ENCODE measurements around the gene APLP1.

APLP1 gene

DNA sequence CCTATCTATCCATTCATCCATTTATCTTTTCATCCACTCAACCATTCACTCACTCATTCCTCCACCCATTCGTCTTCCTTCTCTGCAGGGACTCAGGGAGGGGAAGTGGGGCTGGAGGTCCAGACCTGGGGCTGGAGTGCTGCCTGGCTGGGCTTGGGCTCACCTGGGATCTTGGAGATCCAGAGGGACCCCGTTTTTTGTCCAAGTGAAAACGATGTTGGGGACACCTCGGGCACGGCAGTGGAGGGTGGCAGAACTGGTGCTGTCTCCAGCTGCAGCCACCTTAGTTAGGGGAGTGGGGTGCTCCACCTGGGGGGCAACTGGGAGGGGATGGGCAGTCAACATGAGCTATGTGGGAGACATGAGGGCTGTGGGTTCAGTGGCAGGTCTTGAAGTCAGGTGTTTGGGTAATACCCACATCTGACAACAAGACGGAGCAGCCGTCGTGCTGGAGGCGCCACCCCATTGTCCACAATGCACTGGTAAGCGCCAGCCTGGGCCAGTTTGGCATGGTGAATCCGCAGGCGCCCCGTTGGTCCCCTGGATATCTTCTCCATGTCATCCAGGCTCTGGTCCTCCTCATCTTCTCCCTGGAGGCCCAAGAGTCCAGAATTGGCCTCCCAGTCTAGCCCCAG, 26.3 kb upstream of the APLP1 start:
- no peak overlapping the region for H3K4me3 ChIP-seq (ENCODE audit: low read depth, low read length)
- no peak for DNase-seq (ENCODE audit: low read depth)
- TF ChIP-seq CTCF (conservative IDR thresholded peaks at IDR 0.05; ENCODE audit: low read depth, low read length): no peak

GRCh38 chr19:35842666-35843272, 25.6 kb upstream of the APLP1 start:
- no peak overlapping the region for H3K4me3 ChIP-seq (ENCODE audit: low read depth, low read length)
- DNase-seq (ENCODE audit: low read depth): no peak
- TF ChIP-seq CTCF (conservative IDR thresholded peaks at IDR 0.05; ENCODE audit: low read depth, low read length): no peak

DNA sequence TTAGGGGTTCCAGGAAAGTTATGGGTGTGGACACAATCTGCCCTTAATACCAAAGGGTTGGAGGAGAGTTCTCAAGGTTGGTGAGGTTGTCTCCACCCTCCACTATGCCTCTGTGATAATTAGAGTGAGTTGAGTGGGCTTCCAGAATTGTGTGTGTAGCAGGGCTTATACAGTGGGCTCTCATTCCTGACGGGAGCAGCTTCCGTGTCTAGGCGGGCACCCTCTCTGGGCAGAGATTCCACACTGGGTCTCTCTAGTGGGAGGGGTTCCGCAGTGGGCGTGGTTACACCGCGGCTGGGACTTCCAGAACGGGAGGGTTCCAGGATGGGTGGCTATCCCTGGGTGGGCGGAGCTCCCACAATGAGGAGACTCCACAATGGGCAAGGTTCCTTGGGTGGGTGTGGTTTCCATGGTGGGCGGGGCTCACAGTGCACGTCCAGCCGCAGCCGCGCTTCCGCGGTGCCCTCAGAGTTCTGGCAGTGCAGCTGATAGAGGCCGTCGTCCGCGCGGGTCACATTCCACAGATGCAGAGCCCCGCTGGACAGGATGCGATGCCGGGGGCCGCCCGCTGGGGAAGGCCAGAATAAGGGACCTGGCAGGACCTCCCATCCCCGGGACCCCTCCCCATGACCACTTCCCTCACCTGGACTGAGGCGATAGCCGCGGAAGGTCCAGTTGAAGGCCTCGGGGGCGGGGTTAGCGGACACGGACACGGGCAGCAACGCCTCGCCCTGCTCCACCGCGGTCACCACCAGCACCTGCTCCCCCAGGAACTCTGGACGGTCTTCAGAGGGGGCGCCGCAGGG, 24.5 kb upstream of the APLP1 start:
- no peak for DNase-seq (ENCODE audit: low read depth)
- TF ChIP-seq CTCF (conservative IDR thresholded peaks at IDR 0.05; ENCODE audit: low read depth, low read length): no peak
- no peak overlapping the region for H3K4me3 ChIP-seq (ENCODE audit: low read depth, low read length)

DNA sequence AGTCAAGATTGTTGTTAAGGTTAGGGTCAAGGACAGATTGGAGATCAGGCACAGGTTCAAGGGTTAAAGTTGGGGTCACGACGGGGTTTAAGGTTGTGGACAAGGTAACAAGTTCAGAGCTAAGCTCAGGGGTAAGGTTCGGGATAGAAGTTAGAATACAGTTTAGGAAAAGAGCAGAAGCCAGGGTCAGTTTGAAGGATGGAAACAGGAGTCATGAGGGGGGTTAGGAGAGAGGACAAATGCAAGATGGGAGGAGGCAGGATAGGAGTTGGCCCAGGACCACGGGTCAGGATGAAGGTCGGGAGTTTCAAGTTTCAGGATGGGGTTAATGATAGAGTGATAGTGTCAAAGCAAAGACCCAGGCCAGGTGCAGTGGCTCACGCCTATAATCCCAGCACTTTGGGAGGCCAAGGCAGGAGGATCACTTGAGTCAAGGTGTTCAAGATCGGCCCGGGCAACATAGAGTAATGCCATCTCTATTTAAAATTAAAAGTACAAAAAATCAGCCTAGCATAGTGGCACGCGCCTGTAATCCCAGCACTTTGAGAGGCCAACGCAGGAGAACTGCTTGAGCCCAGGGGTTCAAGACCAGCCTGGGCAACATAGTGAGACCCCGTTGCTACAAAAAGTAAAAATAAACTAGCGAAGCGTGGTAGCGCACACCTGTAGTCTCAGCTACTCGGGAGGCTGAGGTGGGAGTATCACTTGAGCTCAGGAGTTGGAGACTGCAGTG, 23.7 kb upstream of the APLP1 start:
- no peak overlapping the region for H3K4me3 ChIP-seq (ENCODE audit: low read depth, low read length)
- DNase-seq (ENCODE audit: low read depth): no peak
- TF ChIP-seq CTCF (conservative IDR thresholded peaks at IDR 0.05; ENCODE audit: low read depth, low read length): no peak

- DNase-seq (ENCODE audit: low read depth): no peak
- no peak overlapping the region for H3K4me3 ChIP-seq (ENCODE audit: low read depth, low read length)
Observed at GRCh38 chr19:35845215-35846037, 22.9 kb upstream of the APLP1 start.

More at GRCh38 chr19:35845215-35846037, 22.9 kb upstream of the APLP1 start:
- TF ChIP-seq CTCF (conservative IDR thresholded peaks at IDR 0.05; ENCODE audit: low read depth, low read length): no peak
